22Rv1 (cell line): ENCODE results near the gene MATR3.

Experiments used
- H3K27ac ChIP-seq: fragments of 450-650 bp; 2 replicates; pipeline ENCODE4 v1.5.1; 2017
- ZFX ChIP-seq: fragments of 450-650 bp; IDR thresholded peaks from 2 replicates; pipeline ENCODE4 v1.6.1; 2017; ENCODE audit warnings: antibody characterized with exemption, borderline replicate concordance
- TF ChIP-seq, protein P1 (sequence below): fragments of 450-650 bp; IDR thresholded peaks from 2 replicates; pipeline ENCODE4 v1.5.1; 2017; ENCODE audit warnings: mild to moderate bottlenecking

The MATR3 gene

GRCh38 chr5:139377226-139377625 lies 83.7 kb downstream of the MATR3 start:
- no peak overlapping the region for H3K27ac ChIP-seq
- no peak for TF ChIP-seq ZFX
- TF ChIP-seq, protein P1, sequence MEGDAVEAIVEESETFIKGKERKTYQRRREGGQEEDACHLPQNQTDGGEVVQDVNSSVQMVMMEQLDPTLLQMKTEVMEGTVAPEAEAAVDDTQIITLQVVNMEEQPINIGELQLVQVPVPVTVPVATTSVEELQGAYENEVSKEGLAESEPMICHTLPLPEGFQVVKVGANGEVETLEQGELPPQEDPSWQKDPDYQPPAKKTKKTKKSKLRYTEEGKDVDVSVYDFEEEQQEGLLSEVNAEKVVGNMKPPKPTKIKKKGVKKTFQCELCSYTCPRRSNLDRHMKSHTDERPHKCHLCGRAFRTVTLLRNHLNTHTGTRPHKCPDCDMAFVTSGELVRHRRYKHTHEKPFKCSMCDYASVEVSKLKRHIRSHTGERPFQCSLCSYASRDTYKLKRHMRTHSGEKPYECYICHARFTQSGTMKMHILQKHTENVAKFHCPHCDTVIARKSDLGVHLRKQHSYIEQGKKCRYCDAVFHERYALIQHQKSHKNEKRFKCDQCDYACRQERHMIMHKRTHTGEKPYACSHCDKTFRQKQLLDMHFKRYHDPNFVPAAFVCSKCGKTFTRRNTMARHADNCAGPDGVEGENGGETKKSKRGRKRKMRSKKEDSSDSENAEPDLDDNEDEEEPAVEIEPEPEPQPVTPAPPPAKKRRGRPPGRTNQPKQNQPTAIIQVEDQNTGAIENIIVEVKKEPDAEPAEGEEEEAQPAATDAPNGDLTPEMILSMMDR = no peak

DNA sequence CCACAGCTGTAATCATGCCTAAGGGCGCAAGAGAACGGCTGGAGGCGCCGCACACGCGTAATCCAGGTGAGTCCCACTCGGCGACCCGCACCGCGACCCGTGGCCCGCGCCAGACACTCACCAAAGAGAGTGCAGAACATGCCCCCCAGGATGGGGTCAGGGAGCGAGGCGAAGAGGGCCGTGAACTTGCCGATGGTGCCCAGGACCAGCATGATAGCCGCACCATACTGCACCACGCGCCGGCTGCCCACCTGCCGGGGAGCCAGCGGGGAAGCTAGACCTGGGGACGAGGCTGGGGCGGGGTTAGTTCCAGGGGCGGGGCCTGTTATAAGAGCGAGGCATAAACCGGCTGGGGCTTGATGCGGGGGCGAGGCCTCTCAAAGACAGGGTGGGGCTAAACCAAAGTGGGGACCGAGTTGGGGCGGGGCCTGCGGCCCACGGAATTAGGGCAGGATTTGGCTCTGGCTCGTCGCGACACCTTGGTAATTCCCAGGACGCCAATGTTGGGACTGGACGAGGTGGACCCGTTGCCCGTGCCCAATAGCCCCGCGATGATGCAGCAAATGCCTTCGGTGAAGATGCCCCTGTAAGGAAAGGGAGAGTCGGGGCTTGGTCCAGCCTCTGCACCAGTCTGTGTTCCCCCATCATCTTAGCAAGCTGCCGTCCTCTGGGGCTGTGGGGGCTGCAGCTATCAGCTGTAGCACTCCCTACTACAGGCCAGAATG lies 84.7 kb downstream of the MATR3 start:
- TF ChIP-seq ZFX = no peak
- TF ChIP-seq, protein P1 = no peak
- H3K27ac ChIP-seq = no peak overlapping the region

DNA sequence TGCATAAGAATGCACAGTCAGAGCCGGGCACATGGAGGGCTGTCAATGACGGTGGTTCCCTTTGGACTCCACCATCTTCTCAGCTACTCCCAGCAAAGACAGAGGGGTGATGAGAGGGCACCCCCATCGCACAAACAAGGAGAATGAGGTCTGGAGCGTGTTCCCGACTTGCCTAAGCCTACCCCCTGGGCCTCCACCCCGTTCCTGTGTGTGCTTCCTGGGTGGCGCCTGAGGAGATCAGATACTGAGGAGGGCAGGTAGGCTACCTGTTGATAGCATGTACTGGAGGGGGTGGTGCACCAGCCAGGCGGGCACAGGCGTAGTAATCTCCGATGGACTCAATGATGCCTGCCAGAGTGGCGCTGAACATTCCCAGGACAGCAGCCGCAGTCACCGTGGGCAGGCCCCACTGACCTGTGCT lies 85.4 kb downstream of the MATR3 start:
- no peak overlapping the region for H3K27ac ChIP-seq
- TF ChIP-seq ZFX = no peak
- TF ChIP-seq, protein P1 = no peak

GRCh38 chr5:139379626-139380449 lies 86.3 kb downstream of the MATR3 start:
- H3K27ac ChIP-seq = no peak overlapping the region
- no peak for TF ChIP-seq ZFX
- TF ChIP-seq, protein P1 = no peak
